D341Med (cell line): Measurements from ENCODE around the gene DLG1.
"Not testable (repeated sequence)": the region's sequence is repeated elsewhere in the genome, so short reads cannot be mapped to it uniquely, and the experiment has no call there.

Source experiments
- DNase-seq: peaks from one replicate; pipeline ENCODE4 v3.0.0; 2012; ENCODE audit warnings: low spot score

DLG1 gene

DNA sequence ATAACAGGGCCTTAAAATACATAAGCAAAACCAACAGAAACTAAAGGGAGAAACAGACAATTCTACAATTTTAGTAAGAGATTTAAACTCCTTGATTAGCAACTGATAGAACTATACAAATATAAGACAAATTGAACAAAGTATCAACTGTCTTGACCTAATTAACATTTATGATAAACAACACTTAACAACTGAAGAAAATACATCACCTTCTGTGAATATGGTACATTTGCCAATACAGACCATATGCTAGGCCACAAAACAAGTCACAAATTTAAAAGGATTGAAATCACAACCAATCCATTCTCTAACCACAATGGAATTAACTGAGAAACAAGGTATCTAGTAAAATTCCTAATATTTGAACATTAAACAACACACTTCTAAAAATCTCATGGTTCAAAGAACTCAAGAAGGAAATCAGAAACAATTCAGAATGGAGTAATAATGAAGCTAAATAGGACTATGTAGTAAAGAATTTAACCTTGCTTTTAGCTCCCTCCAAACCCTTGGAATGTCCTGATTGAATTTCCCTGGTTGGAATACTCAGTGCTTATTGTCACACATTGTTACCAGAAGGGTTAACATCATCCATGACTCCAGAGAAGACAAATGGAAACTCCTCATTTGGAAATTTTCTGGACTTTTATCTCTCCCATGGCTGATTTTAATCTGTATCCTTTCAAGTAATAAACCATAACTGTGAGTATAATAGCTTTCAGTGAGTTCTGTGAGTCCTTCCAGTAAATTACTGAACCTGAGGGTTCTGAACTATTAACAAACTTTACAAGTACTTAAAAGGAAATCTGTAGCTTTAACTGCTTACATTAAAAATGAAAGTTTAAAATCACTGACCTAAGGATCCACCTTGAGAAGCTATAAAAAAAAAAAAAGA, 88.8 kb downstream of the DLG1 start:
- no peak for DNase-seq

GRCh38 chr3:197206913-197207312, 91.5 kb downstream of the DLG1 start:
- DNase-seq, result no peak

GRCh38 chr3:197205675-197206074, 92.7 kb downstream of the DLG1 start:
- DNase-seq, result no peak

DNA sequence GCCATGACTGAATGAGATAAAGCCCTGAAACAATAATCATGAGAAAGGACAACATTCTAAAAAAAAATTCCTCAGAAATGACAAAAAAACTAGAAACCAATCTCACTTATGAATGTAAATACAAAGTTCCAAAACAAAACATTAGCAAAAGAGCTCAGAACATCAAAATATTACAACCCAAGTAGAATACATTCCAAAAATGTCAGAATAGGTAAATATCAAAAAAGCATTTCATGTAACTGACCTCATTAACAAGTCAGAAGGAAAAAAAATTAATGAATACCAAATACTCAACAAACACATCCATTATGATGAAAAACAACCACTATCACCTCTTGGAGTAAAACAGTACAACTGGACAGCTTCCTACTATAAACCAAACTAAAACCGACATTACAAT, 93.1 kb downstream of the DLG1 start:
- no peak for DNase-seq

- no peak for DNase-seq
Measured at GRCh38 chr3:197204736-197205135, 93.7 kb downstream of the DLG1 start.

DNA sequence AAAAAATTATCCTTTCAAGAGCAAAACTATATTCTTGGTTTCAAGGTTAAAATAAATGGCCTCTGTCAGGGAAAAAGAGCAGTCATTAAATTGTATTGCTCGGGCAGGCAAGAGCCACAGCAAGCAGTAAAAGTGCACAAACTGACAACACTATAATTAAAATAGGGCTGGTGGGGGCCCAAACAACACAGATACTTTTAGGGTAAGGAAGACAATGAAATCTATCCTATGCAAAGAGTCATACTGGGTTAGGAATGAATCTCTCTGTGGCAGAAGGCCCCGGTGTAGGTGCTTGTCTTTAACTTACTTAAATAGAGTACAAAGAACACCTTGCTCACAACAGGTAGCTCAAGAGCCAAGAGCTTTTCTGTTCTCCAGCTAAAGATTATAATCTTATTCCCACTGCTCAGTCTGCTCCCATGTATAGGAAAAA, 94.7 kb downstream of the DLG1 start:
- DNase-seq, result no peak

DNA sequence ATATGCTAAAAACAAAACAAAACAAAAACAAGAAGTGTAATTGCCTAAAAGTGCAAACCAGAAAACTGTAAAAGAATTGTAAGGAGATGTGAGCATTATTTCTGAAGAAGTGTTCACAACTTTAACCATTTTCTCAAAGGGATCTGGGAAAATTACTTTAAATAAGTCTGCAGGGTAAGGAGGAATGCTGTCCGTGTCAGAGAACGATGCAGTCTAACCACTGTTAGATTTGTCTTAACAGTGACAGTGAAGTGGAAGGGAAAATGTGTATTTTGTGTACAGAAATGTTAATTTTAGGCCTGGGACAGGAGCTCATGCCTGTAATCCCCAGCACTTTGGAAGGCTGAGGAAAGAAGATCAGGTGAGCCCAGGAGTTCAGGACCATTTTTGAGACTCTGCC, 95.7 kb downstream of the DLG1 start:
- no peak for DNase-seq

- DNase-seq, result no peak
Measured at GRCh38 chr3:197201791-197202452, 96.5 kb downstream of the DLG1 start.

GRCh38 chr3:197200856-197201255, 97.6 kb downstream of the DLG1 start:
- DNase-seq, result not testable (repeated sequence)

DNA sequence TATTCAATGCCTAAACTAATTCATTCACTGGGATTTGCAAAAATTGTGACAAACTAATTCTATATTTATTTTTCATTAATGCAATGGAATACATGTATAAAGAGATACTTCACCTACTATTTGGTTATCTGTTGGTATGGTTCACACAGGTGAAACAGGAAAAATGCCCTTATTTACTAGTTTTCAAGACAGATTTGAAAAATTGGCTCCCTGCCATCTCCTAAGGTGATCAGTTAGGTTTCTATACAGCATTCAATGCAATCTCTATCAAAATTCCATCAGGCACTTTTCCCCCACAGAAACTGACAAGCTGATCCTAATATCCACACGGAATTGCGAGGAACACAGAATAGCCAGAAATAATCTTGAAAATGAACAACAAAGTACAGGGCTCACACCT, 101.1 kb downstream of the DLG1 start:
- no peak for DNase-seq

DNA sequence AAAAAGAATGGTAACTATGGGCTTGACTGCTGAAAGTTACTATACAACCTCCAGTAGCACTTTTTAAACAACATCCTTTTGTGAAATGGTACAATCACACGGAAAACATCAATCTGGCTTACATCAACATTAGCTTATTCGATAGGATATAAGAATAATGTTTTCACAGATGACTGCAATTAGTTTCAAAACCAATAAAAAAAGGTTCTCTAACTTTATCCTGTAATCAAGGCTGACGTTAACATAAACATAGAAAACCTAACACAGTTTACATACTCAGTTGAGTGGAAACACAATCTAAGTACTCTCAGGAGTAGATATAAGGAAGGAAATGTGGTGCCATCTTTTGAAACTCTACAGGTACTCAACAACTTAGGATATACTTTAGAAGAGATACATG, 102.2 kb downstream of the DLG1 start:
- no peak for DNase-seq

GRCh38 chr3:197195326-197195725, 103.1 kb downstream of the DLG1 start:
- DNase-seq, result no peak

GRCh38 chr3:197193759-197194158, 104.7 kb downstream of the DLG1 start:
- not testable (repeated sequence) for DNase-seq

DNA sequence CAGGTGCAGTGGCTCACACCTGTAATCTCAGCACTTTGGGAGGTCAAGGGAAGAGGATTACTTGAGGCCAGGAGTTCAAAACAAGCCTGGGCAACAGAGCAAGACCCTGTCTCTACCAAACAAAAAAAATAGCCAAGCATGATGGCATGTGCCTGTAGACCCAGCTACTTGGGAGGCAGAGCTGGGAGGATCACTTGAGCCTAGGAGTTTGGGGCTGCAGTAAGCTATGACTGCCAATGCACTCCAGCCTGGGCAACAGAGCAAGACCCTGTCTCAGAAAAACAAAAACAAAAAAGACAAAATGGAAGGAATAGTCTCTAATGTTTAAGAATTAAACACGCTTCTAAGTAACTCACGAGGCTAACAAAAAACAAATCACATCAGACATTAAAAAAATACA, 106.5 kb downstream of the DLG1 start:
- DNase-seq, result no peak

DNA sequence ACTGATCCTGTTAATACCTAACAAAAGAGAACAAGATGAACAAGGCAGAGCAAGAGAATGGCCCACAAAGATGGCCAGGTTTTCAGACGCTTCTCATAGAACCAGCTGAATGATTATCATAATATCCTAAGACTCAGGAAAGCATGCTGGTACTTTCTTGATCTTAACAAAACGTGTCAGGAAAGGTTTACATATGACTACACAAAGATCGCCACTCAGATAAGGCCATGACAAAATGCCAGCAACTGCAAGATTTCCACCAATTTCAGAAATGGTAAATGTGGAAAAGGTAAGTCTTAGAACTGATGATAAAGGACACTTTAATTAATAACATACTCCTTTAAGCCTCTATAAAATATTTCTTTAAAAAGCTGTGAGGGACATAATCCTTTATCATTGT, 108.8 kb downstream of the DLG1 start:
- no peak for DNase-seq

GRCh38 chr3:197188963-197189362, 109.4 kb downstream of the DLG1 start:
- no peak for DNase-seq

GRCh38 chr3:197186887-197187588, 111.4 kb downstream of the DLG1 start:
- DNase-seq, result peak; percentile 55

- DNase-seq, result no peak
Measured at GRCh38 chr3:197183582-197183981, 114.8 kb downstream of the DLG1 start.

DNA sequence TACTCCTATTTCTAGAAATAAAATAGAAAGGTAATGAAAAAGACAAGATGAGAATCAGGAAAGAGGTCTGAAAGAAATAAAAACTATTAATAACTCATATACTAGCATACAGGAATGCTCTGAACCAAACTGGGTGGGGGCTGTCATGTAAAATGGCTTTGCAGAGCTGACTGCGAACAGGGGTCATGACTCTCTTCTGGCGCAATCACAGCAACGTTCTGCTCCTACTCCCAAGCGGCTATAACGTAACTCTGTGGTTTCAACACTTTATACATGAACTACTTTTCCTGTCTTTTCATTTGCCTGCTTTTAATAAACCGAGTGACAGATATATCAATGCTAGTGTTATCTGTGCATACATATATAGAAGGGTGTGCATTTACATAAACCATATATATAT, 116.7 kb downstream of the DLG1 start:
- DNase-seq, result no peak

GRCh38 chr3:197178998-197179397, 119.4 kb downstream of the DLG1 start:
- no peak for DNase-seq

DNA sequence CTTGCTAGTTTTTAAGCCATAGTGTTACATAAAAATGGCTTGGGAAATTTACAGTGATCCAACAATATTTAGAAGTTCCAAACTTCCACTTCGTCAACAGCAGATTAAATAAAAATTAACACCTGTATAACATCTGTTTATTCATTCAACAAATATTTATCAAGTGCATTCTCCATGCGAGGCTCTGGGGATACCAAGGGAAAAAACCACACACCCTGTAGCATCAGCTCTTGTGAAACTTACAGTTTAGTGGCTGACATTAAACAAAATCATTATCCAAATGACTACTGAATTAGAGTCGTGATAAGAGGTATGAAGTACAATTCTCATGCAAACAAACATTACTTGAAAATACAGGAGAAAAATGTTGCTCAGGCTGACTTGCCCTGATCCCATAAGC, 122.9 kb downstream of the DLG1 start:
- no peak for DNase-seq

GRCh38 chr3:197174927-197175326, 123.5 kb downstream of the DLG1 start:
- DNase-seq, result no peak

GRCh38 chr3:197173620-197174019, 124.8 kb downstream of the DLG1 start:
- DNase-seq, result no peak
